ENCODE measurements around the gene IPPK. TPM values are rescaled to one million over a fixed set of nuclear protein-coding genes. Genes with fewer than 3 reads are reported as not detected.

The IPPK gene
- total and polyA plus RNA-seq, 8 donors, result 1.9 to 6.5 (median 3.1) TPM

DNA sequence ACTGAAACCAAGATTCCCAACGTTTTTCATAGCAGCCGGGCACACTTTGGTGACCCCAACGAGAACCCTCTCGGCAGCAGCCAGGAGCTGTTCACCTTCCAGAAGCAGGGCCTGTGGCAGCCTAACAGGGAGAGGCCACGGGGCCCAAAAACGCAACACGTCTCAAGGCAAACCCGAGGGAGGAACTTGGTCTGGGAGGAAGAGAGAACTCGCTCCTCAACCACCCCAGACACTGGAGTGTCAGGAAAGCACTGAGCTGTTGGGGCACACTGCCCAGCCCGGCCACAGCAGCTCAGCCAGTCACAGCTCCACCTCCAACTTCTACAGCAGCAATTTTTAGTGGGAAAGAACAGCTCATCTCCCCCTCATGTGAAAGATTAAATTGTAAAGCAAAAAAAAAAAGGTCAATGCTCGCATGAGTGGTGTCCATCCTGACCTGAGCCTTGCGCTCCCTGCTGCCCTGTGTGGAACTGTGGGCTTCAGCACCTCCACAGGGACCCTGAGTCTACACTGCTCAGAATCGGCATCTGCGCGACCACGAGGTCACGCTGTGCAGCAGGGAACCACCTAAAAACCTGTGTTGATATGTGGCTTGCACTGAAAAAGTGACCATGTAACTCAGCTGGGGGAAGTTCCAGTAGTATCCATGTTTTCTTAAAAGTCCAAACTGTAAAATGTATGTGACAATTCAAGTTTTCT, 55.0 kb downstream of the IPPK start:
- no peak for TF ChIP-seq CTCF (IDR thresholded peaks at IDR 0.05)
- Histone ChIP-seq H3K27me3 (no peaks in the 10 kb centered on the region), H3K27ac (no peak overlapping the region), H3K4me3 (no peak overlapping the region), H3K4me1 (peaks cover 0 to 5% (median 4%) of the 10 kb centered on the region in 3 donors), H3K9me3 (no peaks in the 10 kb centered on the region), H3K36me3 (peaks cover 0 to 8% (median 0%) of the 10 kb centered on the region in 3 donors)
- no peak for ATAC-seq
- intact Hi-C loops (cut with DNase I), result no loop called here
- no peak for FAIRE-seq
- no peak for DNase-seq
- WGBS, 2 donors, result 88 to 89% methylated on average over 17 of the region's 17 CpGs

- Histone ChIP-seq H3K4me1 (peaks cover 0 to 5% (median 4%) of the 10 kb centered on the region in 3 donors), H3K27me3 (no peaks in the 10 kb centered on the region), H3K36me3 (peaks cover 0 to 8% (median 0%) of the 10 kb centered on the region in 3 donors), H3K27ac (no peak overlapping the region), H3K4me3 (no peak overlapping the region), H3K9me3 (no peaks in the 10 kb centered on the region)
- intact Hi-C loops (cut with DNase I), result no loop called here
- TF ChIP-seq CTCF (IDR thresholded peaks at IDR 0.05), result no peak
- no peak for DNase-seq
- no peak for FAIRE-seq
- ATAC-seq, result no peak
- 96 to 97% methylated on average over 9 of the region's 9 CpGs for WGBS, 2 donors
Measured at GRCh38 chr9:92614123-92614510, 55.8 kb downstream of the IPPK start.

- no peak for FAIRE-seq
- peaks cover 0 to 4% (median 4%) of the 10 kb centered on the region in 3 donors for H3K4me1 ChIP-seq
- H3K4me3 ChIP-seq, result no peak overlapping the region
- no peak for DNase-seq
- WGBS, 2 donors, result 94 to 96% methylated on average over 23 of the region's 23 CpGs
- H3K36me3 ChIP-seq, result peaks cover 0 to 8% (median 0%) of the 10 kb centered on the region in 3 donors
- no peak overlapping the region for H3K27ac ChIP-seq
- TF ChIP-seq CTCF (IDR thresholded peaks at IDR 0.05), result no peak
- H3K27me3 ChIP-seq, result no peaks in the 10 kb centered on the region
- no peaks in the 10 kb centered on the region for H3K9me3 ChIP-seq
- no peak for ATAC-seq
- intact Hi-C loops (cut with DNase I), result no loop called here
Measured at GRCh38 chr9:92613268-92614122, 56.4 kb downstream of the IPPK start.

GRCh38 chr9:92612816-92613215, 57.1 kb downstream of the IPPK start:
- no peak for FAIRE-seq
- ATAC-seq, result no peak
- Histone ChIP-seq H3K4me3 (no peak overlapping the region), H3K27ac (no peak overlapping the region), H3K27me3 (no peaks in the 10 kb centered on the region), H3K4me1 (peaks cover 0 to 2% (median 0%) of the 10 kb centered on the region in 3 donors), H3K36me3 (peaks cover 0 to 8% (median 0%) of the 10 kb centered on the region in 3 donors), H3K9me3 (no peaks in the 10 kb centered on the region)
- DNase-seq, result no peak
- WGBS, 2 donors, result 85 to 94% methylated on average over 11 of the region's 11 CpGs
- no peak for TF ChIP-seq CTCF (IDR thresholded peaks at IDR 0.05)
- intact Hi-C loops (cut with DNase I), result no loop called here
